ENCODE measurements around the gene BRF1.

BRF1 gene

GRCh38 chr14:105257464-105257863 lies 43.3 kb downstream of the BRF1 start:
- H3K9me3 ChIP-seq (ENCODE audit: control insufficient read depth, low read length), result no peaks in the 10 kb centered on the region
- no peak overlapping the region for H3K9ac ChIP-seq (ENCODE audit: low read length)
- no peak overlapping the region for H3K4me3 ChIP-seq (ENCODE audit: low read length)
- H3K36me3 ChIP-seq (ENCODE audit: control insufficient read depth, insufficient read depth, low read length), result no peaks in the 10 kb centered on the region
- no peaks in the 10 kb centered on the region for H3K27me3 ChIP-seq (ENCODE audit: control insufficient read depth, insufficient read depth, low read length)
- H3K4me1 ChIP-seq (ENCODE audit: control insufficient read depth, insufficient read depth, low read length), result peaks cover 20% of the 10 kb centered on the region

GRCh38 chr14:105256292-105256960 lies 44.4 kb downstream of the BRF1 start:
- Histone ChIP-seq H3K4me3 (ENCODE audit: low read length) (no peak overlapping the region), H3K9ac (ENCODE audit: low read length) (no peak overlapping the region), H3K36me3 (ENCODE audit: control insufficient read depth, insufficient read depth, low read length) (no peaks in the 10 kb centered on the region), H3K27me3 (ENCODE audit: control insufficient read depth, insufficient read depth, low read length) (no peaks in the 10 kb centered on the region), H3K4me1 (ENCODE audit: control insufficient read depth, insufficient read depth, low read length) (peaks cover 20% of the 10 kb centered on the region), H3K9me3 (ENCODE audit: control insufficient read depth, low read length) (no peaks in the 10 kb centered on the region)

GRCh38 chr14:105255021-105255507 lies 45.7 kb downstream of the BRF1 start:
- Histone ChIP-seq H3K4me3 (ENCODE audit: low read length) (no peak overlapping the region), H3K9me3 (ENCODE audit: control insufficient read depth, low read length) (no peaks in the 10 kb centered on the region), H3K27me3 (ENCODE audit: control insufficient read depth, insufficient read depth, low read length) (no peaks in the 10 kb centered on the region), H3K9ac (ENCODE audit: low read length) (no peak overlapping the region), H3K36me3 (ENCODE audit: control insufficient read depth, insufficient read depth, low read length) (no peaks in the 10 kb centered on the region), H3K4me1 (ENCODE audit: control insufficient read depth, insufficient read depth, low read length) (peaks cover 20% of the 10 kb centered on the region)

- H3K9me3 ChIP-seq (ENCODE audit: control insufficient read depth, low read length), result no peaks in the 10 kb centered on the region
- peaks cover 17% of the 10 kb centered on the region for H3K4me1 ChIP-seq (ENCODE audit: control insufficient read depth, insufficient read depth, low read length)
- no peak overlapping the region for H3K4me3 ChIP-seq (ENCODE audit: low read length)
- H3K9ac ChIP-seq (ENCODE audit: low read length), result no peak overlapping the region
- no peaks in the 10 kb centered on the region for H3K27me3 ChIP-seq (ENCODE audit: control insufficient read depth, insufficient read depth, low read length)
- peaks cover 4% of the 10 kb centered on the region for H3K36me3 ChIP-seq (ENCODE audit: control insufficient read depth, insufficient read depth, low read length)
Measured at GRCh38 chr14:105253329-105253682, 47.5 kb downstream of the BRF1 start.

GRCh38 chr14:105252552-105253328 lies 48.1 kb downstream of the BRF1 start:
- peaks cover 4% of the 10 kb centered on the region for H3K36me3 ChIP-seq (ENCODE audit: control insufficient read depth, insufficient read depth, low read length)
- peaks cover 20% of the 10 kb centered on the region for H3K4me1 ChIP-seq (ENCODE audit: control insufficient read depth, insufficient read depth, low read length)
- H3K9ac ChIP-seq (ENCODE audit: low read length), result no peak overlapping the region
- H3K4me3 ChIP-seq (ENCODE audit: low read length), result no peak overlapping the region
- H3K27me3 ChIP-seq (ENCODE audit: control insufficient read depth, insufficient read depth, low read length), result no peaks in the 10 kb centered on the region
- no peaks in the 10 kb centered on the region for H3K9me3 ChIP-seq (ENCODE audit: control insufficient read depth, low read length)

DNA sequence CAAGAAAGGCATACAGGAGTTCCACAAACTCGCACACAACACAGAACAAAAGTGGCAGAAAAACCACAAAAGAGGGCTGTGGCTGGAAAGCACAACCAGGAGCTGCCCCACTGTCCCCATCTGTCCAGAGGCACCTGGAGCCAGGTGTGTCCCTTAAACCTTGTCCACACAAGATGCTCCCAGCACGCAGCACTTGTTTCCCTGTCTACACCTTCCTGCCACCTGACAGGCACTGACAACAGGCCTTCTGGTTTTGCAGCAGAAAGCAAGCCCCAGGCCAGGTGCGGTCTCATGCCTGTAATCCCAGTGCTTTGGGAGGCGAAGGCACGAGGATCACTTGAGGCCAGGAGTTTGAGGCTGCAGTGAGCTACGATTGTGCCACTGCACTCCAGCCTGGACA lies 48.9 kb downstream of the BRF1 start:
- H3K4me3 ChIP-seq (ENCODE audit: low read length), result no peak overlapping the region
- H3K4me1 ChIP-seq (ENCODE audit: control insufficient read depth, insufficient read depth, low read length), result peaks cover 16% of the 10 kb centered on the region
- H3K36me3 ChIP-seq (ENCODE audit: control insufficient read depth, insufficient read depth, low read length), result peaks cover 4% of the 10 kb centered on the region
- H3K9me3 ChIP-seq (ENCODE audit: control insufficient read depth, low read length), result no peaks in the 10 kb centered on the region
- H3K27me3 ChIP-seq (ENCODE audit: control insufficient read depth, insufficient read depth, low read length), result no peaks in the 10 kb centered on the region
- H3K9ac ChIP-seq (ENCODE audit: low read length), result no peak overlapping the region

DNA sequence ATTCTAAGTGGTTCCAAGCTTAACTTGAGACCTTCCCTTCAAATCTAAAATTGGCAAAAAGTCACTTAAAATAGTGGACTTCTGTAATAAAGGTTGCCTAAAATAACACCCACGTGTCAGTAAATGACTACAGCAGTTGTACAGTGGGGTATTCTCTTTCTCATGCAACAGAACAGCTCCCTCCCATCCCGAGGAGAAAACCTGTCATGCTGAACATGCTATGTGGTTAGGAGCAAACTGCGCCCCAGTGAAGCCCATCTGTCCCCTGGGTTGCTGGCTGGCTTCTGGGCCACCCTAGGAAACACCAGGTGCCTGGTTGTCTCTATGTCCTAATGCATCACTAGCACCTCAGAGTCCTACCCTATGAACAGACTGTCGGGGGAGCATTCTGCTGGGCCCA lies 49.8 kb downstream of the BRF1 start:
- no peak overlapping the region for H3K4me3 ChIP-seq (ENCODE audit: low read length)
- H3K36me3 ChIP-seq (ENCODE audit: control insufficient read depth, insufficient read depth, low read length), result peaks cover 4% of the 10 kb centered on the region
- no peaks in the 10 kb centered on the region for H3K27me3 ChIP-seq (ENCODE audit: control insufficient read depth, insufficient read depth, low read length)
- H3K4me1 ChIP-seq (ENCODE audit: control insufficient read depth, insufficient read depth, low read length), result peaks cover 15% of the 10 kb centered on the region
- H3K9me3 ChIP-seq (ENCODE audit: control insufficient read depth, low read length), result no peaks in the 10 kb centered on the region
- H3K9ac ChIP-seq (ENCODE audit: low read length), result no peak overlapping the region

- Histone ChIP-seq H3K4me1 (ENCODE audit: control insufficient read depth, insufficient read depth, low read length) (peaks cover 15% of the 10 kb centered on the region), H3K9ac (ENCODE audit: low read length) (no peak overlapping the region), H3K36me3 (ENCODE audit: control insufficient read depth, insufficient read depth, low read length) (peaks cover 4% of the 10 kb centered on the region), H3K4me3 (ENCODE audit: low read length) (no peak overlapping the region), H3K27me3 (ENCODE audit: control insufficient read depth, insufficient read depth, low read length) (no peaks in the 10 kb centered on the region), H3K9me3 (ENCODE audit: control insufficient read depth, low read length) (no peaks in the 10 kb centered on the region)
Measured at GRCh38 chr14:105250008-105250366, 50.8 kb downstream of the BRF1 start.

DNA sequence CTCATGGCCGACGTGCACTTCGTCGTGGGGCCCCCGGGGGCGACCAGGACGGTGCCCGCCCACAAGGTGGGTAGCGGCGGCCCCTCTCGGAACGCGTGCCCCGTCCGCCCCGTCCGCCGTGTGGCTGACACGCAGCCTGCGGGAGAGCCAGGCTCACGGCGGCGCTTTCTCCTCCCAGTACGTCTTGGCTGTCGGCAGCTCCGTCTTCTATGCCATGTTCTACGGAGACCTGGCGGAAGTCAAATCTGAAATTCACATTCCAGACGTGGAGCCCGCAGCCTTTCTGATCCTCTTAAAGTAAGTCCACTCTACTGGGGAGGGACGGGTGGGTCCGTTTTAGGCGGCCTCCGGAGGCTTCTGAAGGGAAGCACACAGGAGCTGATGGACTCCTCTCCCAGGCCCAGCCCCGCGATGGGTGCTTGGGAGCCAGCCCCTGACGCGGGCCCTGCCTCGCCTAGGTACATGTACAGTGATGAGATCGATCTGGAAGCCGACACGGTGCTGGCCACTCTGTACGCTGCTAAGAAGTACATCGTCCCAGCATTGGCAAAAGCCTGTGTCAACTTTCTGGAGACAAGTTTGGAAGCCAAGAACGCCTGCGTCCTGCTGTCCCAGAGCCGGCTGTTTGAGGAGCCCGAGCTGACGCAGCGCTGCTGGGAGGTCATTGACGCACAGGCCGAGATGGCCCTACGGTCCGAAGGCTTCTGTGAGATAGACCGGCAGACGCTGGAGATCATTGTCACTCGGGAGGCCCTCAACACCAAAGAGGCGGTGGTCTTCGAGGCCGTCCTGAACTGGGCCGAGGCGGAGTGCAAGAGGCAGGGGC lies 51.4 kb downstream of the BRF1 start:
- Histone ChIP-seq H3K27me3 (ENCODE audit: control insufficient read depth, insufficient read depth, low read length) (no peaks in the 10 kb centered on the region), H3K4me1 (ENCODE audit: control insufficient read depth, insufficient read depth, low read length) (peaks cover 15% of the 10 kb centered on the region), H3K9me3 (ENCODE audit: control insufficient read depth, low read length) (no peaks in the 10 kb centered on the region), H3K36me3 (ENCODE audit: control insufficient read depth, insufficient read depth, low read length) (peaks cover 4% of the 10 kb centered on the region), H3K4me3 (ENCODE audit: low read length) (no peak overlapping the region), H3K9ac (ENCODE audit: low read length) (peak overlapping the region; percentile 55)

GRCh38 chr14:105248368-105249181 lies 52.2 kb downstream of the BRF1 start, which contains the start of gene BTBD6:
BTBD6 (plus strand) TSS chr14:105248533; CDS start chr14:105248712, 179 bp downstream.
- Histone ChIP-seq H3K9me3 (ENCODE audit: control insufficient read depth, low read length) (no peaks in the 10 kb centered on the region), H3K27me3 (ENCODE audit: control insufficient read depth, insufficient read depth, low read length) (no peaks in the 10 kb centered on the region), H3K9ac (ENCODE audit: low read length) (peak within 1 kb of the TSS; percentile 61), H3K4me3 (ENCODE audit: low read length) (peak within 1 kb of the TSS; percentile 67), H3K36me3 (ENCODE audit: control insufficient read depth, insufficient read depth, low read length) (peaks cover 4% of the 10 kb centered on the region), H3K4me1 (ENCODE audit: control insufficient read depth, insufficient read depth, low read length) (peaks cover 15% of the 10 kb centered on the region)

- Histone ChIP-seq H3K4me3 (ENCODE audit: low read length) (peak overlapping the region; percentile 67), H3K4me1 (ENCODE audit: control insufficient read depth, insufficient read depth, low read length) (peaks cover 15% of the 10 kb centered on the region), H3K9ac (ENCODE audit: low read length) (peak overlapping the region; percentile 61), H3K36me3 (ENCODE audit: control insufficient read depth, insufficient read depth, low read length) (peaks cover 4% of the 10 kb centered on the region), H3K27me3 (ENCODE audit: control insufficient read depth, insufficient read depth, low read length) (no peaks in the 10 kb centered on the region), H3K9me3 (ENCODE audit: control insufficient read depth, low read length) (no peaks in the 10 kb centered on the region)
Measured at GRCh38 chr14:105247715-105248367, 53.0 kb downstream of the BRF1 start.

Data from mucosa of stomach (tissue), 1 donor.